ENCODE results near the gene UGT1A8.

UGT1A8 gene

DNA sequence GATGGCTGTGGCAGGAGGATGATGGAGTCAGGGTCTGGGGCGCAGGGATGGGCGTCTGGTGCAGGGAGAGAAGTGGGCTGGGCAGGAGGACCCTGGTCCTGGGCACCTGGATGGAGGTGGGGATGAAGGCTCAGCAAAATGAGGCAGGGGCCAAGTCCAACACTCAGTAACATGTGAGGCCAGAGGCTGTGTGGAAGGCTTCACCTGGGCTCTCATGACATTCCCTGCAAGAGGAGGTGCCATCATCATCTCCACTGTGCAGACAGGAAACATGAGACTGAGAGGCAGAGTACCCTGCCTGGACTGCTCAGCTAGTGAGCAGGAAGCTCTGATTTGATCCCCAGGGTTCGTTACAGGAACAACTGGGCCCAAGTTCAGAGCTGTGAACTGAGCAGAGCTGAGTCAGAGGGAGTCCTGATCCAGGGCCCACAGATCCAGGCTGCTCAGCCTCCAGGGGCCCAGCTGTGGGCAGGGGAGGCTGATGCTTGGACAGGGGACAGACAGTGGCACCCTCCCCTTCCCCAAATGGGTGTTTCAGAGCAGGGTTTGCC, 200.0 kb downstream of the UGT1A8 start:
- TF ChIP-seq, protein P1, sequence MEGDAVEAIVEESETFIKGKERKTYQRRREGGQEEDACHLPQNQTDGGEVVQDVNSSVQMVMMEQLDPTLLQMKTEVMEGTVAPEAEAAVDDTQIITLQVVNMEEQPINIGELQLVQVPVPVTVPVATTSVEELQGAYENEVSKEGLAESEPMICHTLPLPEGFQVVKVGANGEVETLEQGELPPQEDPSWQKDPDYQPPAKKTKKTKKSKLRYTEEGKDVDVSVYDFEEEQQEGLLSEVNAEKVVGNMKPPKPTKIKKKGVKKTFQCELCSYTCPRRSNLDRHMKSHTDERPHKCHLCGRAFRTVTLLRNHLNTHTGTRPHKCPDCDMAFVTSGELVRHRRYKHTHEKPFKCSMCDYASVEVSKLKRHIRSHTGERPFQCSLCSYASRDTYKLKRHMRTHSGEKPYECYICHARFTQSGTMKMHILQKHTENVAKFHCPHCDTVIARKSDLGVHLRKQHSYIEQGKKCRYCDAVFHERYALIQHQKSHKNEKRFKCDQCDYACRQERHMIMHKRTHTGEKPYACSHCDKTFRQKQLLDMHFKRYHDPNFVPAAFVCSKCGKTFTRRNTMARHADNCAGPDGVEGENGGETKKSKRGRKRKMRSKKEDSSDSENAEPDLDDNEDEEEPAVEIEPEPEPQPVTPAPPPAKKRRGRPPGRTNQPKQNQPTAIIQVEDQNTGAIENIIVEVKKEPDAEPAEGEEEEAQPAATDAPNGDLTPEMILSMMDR (IDR thresholded peaks at IDR 0.05; ENCODE audit: low read depth, low read length), result no peak
- H3K4me3 ChIP-seq (ENCODE audit: low read depth, low read length), result no peak overlapping the region

DNA sequence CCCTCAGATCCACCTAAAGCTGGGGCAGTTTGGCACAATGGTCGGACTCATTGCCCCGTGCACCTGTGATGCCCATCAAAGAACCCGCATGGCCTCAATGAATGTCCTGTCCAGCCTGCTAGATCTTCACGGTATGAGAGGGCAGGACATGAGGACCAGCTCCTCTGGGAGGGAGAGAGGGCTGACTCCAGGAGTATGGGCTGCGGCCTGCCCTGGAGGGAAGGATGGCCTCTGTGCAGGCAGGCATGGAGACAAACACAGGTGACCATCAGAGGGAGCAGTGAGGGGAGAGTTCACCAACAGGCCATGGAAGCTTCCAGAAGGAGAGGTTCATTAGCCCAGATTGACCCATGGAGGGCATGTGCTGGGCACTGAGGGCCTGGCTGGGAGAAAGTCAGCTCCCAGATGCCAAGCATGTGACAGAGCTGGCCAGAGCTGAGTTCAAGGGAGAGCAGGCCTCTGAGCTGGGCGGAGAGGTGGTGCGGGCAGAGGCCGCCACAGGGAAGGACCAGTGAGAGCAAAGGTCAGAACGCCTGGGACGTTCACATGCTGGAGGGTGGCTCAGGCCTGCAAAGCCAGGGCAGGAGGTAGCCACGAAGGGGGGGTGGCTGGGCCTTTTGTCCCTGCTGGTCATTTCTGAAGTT, 200.7 kb downstream of the UGT1A8 start:
- no peak overlapping the region for H3K4me3 ChIP-seq (ENCODE audit: low read depth, low read length)
- TF ChIP-seq, protein P1 (IDR thresholded peaks at IDR 0.05; ENCODE audit: low read depth, low read length), result no peak

DNA sequence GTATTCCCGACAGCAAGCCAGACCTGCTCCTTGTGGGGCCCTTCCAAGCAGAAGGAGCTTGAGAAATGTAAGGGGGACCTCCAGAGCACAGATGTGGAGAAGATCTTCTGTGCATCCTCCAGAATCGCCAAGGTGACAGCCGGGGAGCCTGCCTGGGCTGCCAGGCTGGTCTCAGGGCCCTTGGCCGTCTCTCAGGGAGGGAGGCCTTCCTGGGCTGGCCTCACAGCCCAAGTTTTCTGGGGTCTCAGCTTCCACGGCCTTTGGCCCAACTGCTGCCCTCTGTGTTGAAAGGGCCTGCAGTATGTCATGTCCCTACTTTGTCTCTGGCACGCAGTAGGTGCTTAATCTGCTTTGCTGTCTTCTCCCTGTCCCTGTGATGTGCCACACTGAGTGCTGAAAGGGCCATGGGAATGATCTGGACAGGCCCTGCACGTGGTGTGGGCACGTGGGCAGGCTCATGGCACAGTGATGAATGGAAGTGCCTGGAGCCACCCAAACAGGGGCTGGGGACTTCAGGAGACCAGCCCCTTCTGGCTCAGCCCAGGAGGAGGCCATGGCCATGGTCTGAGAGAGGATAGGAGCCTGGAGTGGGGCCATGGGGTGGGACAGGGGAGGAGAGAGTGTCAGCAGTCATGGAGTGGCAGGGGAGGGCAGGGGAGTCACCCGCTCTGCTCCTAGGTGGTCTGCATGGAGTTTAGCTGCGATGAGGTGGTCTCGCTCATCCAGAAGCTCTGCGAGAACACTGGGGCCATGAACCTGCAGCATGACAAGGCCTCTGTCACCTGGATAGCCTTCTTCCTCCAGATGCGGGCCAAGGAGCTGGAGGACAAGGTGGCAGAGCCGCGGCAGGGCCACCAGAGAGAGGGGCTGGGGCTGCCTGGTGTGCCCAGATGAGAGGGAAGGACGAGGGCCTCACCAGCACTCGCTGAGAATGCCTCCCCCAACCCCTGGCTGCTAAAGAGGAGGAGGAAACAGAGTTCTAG, 201.5 kb downstream of the UGT1A8 start:
- TF ChIP-seq, protein P1 (IDR thresholded peaks at IDR 0.05; ENCODE audit: low read depth, low read length), result no peak
- no peak overlapping the region for H3K4me3 ChIP-seq (ENCODE audit: low read depth, low read length)

DNA sequence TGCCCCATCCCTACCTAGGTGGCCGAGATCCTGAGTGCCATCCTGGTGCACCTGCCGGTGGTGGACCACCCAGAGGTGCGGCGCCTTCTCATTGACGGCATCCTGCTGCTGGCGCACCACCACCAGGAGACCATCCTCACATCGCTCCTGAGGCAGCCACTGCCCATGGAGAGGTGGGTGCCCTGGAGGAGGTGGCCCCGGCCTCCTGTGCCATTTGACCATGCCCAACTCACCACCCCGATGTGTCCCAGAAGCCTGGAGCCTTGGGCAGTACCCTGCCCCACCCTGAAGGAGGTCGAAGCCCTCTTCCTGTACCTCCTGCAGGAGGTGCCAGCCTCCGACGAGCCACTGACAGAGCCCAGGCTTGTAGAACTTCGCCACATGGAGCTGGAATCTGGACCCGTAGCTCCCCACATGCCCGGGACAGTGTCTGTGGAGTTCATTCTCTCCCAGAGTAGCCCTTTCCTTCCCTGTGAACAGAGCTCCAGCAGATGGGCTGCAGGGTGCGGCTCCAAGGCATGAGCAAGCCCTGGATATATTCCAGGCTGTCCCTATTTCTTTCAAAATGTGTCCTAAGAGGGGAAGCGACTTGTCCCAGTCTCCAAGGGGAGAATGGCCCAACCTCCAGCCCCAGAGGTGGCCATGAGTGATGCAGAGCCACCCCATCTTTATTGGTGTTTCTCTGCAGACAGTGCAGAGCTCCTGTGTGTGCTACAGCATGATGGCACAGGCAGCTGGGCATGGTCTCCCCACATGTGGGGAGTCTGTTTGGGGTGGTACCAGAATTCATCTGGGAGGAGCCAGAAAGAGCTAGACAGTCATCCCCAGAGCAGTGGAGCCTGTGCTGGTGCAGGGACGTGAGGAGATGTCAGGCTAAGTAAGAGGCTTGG, 202.7 kb downstream of the UGT1A8 start:
- TF ChIP-seq, protein P1 (IDR thresholded peaks at IDR 0.05; ENCODE audit: low read depth, low read length), result no peak
- H3K4me3 ChIP-seq (ENCODE audit: low read depth, low read length), result no peak overlapping the region

DNA sequence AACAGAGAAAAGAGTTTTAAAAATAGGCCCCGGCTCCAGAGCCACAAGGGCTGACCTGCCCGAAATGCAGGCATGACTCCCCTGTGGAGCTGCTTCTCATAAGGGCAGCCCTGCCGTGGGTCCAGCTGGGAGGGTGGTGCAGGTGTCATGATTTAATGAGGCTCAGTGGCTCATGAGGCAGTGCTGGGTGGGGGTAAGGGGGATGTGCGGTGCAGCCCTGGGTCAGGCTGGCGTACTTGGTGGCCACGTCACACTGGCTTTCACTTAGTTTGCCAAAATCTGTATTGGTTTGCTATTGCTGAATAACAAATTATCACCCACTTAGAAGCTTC, 203.3 kb downstream of the UGT1A8 start:
- H3K4me3 ChIP-seq (ENCODE audit: low read depth, low read length), result no peak overlapping the region
- TF ChIP-seq, protein P1 (IDR thresholded peaks at IDR 0.05; ENCODE audit: low read depth, low read length), result no peak

DNA sequence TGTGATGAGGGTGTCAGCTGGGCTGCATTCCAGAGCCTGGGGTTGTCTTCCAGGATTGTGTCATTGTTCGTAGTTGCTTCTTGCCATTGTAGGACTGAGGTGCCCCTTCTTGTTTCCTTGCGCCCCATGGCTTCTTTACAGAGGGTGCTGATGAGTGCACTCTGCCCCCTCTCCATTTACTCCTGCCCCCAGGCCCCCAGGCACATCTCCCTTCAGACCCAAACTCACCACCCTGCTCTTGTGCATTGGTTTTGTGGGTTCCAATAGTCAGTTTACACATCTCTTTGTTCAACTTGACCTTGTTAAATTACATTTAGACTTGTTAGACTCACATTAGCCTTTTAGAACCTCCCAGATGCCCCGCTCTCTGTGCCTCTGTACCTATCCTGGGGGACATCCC, 203.8 kb downstream of the UGT1A8 start:
- TF ChIP-seq, protein P1 (IDR thresholded peaks at IDR 0.05; ENCODE audit: low read depth, low read length), result no peak
- no peak overlapping the region for H3K4me3 ChIP-seq (ENCODE audit: low read depth, low read length)
